ENCODE data around the gene HYKK.
A peak's percentile ranks its signal among the peaks of the same experiment; 100 is the strongest.

Gene HYKK

GRCh38 chr15:78567531-78567930, 60.2 kb downstream of the HYKK start:
- TF ChIP-seq ZFX (IDR thresholded peaks at IDR 0.05; ENCODE audit: borderline replicate concordance) = no peak
- TF ChIP-seq, protein P1, sequence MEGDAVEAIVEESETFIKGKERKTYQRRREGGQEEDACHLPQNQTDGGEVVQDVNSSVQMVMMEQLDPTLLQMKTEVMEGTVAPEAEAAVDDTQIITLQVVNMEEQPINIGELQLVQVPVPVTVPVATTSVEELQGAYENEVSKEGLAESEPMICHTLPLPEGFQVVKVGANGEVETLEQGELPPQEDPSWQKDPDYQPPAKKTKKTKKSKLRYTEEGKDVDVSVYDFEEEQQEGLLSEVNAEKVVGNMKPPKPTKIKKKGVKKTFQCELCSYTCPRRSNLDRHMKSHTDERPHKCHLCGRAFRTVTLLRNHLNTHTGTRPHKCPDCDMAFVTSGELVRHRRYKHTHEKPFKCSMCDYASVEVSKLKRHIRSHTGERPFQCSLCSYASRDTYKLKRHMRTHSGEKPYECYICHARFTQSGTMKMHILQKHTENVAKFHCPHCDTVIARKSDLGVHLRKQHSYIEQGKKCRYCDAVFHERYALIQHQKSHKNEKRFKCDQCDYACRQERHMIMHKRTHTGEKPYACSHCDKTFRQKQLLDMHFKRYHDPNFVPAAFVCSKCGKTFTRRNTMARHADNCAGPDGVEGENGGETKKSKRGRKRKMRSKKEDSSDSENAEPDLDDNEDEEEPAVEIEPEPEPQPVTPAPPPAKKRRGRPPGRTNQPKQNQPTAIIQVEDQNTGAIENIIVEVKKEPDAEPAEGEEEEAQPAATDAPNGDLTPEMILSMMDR (IDR thresholded peaks at IDR 0.05) = no peak
- H3K27ac ChIP-seq = no peak overlapping the region

GRCh38 chr15:78570710-78571109, 63.3 kb downstream of the HYKK start:
- H3K27ac ChIP-seq = no peak overlapping the region
- no peak for TF ChIP-seq ZFX (IDR thresholded peaks at IDR 0.05; ENCODE audit: borderline replicate concordance)
- TF ChIP-seq, protein P1 (IDR thresholded peaks at IDR 0.05) = 0 out of 2 replicates have a peak, but pooled peaks have one; percentile 7

GRCh38 chr15:78571382-78571781, 64.0 kb downstream of the HYKK start:
- TF ChIP-seq ZFX (IDR thresholded peaks at IDR 0.05; ENCODE audit: borderline replicate concordance) = no peak
- TF ChIP-seq, protein P1 (IDR thresholded peaks at IDR 0.05) = no peak
- H3K27ac ChIP-seq = no peak overlapping the region

- H3K27ac ChIP-seq = no peak overlapping the region
- TF ChIP-seq, protein P1 (IDR thresholded peaks at IDR 0.05) = no peak
- no peak for TF ChIP-seq ZFX (IDR thresholded peaks at IDR 0.05; ENCODE audit: borderline replicate concordance)
These were observed 66.0 kb downstream of the HYKK start for GRCh38 chr15:78573416-78573815.

DNA sequence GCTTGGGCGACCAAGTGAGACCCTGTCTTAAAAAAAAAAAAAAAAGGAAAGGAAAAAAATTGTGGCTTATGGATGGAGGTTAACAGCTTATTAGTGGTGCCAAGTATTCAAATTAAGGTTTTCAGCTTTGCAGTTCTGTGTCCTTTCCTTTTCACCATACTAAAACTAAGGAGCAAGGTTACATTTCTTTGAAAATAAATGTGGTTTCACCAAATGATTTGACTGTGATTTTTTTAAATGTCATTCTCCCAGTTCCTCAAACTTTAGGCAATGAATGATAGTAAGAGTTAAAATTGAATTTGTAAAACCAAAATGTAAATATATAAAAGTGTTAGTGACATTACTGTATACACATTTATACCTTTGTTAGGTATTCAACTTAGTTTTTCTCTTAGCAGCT, 67.6 kb downstream of the HYKK start:
- no peak for TF ChIP-seq ZFX (IDR thresholded peaks at IDR 0.05; ENCODE audit: borderline replicate concordance)
- TF ChIP-seq, protein P1 (IDR thresholded peaks at IDR 0.05) = no peak
- no peak overlapping the region for H3K27ac ChIP-seq
